ENCODE results near the gene ARPC5L. TPM values are rescaled to one million over a fixed set of nuclear protein-coding genes. Genes with fewer than 3 reads are reported as not detected.

Gene ARPC5L
- total RNA-seq, 1 donor from 2014 or later = 42.1 TPM

DNA sequence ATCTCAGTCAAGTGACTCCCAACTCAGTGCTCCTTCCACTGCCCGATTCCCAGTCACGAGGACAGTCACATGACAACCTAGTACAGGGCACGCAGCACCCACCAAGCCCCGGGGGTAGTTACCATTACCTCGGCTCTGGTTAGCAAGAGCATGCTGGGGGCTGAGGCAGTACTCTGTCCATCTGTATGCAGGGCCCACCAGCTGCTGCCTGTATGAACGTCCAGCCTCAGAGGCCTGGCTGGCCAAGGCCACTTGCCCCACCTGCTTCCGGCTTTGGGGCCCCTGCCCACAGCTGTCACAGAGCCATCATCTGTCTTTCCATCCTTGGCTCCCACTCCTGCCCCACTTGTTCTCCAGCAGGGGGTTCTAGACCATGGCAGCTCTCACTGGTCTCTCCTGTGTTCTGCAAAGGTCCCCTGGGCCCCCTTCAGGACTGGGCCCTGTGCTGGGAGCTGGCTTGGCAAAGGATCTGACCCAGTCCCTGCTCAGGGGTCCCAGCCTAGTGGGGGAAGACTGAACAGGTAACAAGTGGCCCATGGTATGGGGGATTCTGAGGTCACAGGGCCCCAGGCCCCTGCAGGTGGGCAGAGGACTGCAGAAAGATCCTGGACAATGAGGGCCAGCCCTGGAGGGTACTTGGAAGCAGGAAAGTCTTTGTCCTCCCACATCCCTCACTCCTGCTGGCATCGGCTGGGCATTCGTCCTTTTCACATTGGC is 3.4 kb upstream of the ARPC5L start:
- Histone ChIP-seq H3K36me3 (peaks cover 46% of the 10 kb centered on the region), H3K27me3 (no peaks in the 10 kb centered on the region), H3K4me3 (no peak overlapping the region), H3K27ac (no peak overlapping the region), H3K4me1 (peaks cover 25% of the 10 kb centered on the region), H3K9me3 (no peaks in the 10 kb centered on the region)
- intact Hi-C loops (cut with DNase I) = no loop called here
- TF ChIP-seq, protein P1, sequence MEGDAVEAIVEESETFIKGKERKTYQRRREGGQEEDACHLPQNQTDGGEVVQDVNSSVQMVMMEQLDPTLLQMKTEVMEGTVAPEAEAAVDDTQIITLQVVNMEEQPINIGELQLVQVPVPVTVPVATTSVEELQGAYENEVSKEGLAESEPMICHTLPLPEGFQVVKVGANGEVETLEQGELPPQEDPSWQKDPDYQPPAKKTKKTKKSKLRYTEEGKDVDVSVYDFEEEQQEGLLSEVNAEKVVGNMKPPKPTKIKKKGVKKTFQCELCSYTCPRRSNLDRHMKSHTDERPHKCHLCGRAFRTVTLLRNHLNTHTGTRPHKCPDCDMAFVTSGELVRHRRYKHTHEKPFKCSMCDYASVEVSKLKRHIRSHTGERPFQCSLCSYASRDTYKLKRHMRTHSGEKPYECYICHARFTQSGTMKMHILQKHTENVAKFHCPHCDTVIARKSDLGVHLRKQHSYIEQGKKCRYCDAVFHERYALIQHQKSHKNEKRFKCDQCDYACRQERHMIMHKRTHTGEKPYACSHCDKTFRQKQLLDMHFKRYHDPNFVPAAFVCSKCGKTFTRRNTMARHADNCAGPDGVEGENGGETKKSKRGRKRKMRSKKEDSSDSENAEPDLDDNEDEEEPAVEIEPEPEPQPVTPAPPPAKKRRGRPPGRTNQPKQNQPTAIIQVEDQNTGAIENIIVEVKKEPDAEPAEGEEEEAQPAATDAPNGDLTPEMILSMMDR (IDR thresholded peaks at IDR 0.05) = no peak
- ATAC-seq (no peak), DNase-seq (no peak)

DNA sequence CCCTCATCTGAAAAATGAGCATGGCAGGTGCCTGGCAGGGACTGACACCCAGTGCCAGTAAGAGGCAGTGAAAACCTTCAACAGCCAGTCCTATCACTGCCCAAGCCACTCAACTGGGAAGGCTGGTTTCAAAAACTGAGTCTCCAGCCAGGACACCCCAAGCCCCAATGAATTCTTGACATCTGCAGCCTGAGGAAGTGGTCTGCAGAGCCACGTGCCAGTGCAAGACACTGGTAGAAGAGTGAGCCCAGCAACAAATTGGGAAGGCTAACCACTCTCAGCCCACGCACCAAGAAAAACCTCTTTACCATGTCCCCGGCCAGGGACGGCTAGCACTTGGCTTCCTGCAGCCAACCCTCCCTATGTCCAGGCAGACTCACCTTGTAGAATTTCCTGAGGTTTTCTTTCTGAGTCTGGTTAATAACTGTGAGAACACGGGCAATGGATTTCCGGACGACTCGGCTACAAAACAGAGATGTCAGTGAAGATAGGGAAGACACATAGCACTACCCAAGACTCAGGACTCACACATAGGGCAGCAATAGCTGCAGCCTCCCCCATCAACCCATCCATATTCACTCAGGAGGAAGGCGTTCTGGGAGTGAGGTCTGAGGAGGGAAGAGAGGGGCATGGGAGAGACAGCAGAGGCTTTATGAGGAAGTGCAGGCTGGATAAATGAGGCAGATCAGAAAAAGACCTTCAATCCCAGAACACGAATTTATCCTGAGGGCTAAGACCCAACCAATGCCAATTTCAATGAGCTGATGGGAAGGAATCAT is 1.9 kb upstream of the ARPC5L start:
- H3K27ac ChIP-seq = peak overlapping the region; percentile 93
- ATAC-seq = no peak
- TF ChIP-seq, protein P1 (IDR thresholded peaks at IDR 0.05) = no peak
- H3K4me1 ChIP-seq = peaks cover 30% of the 10 kb centered on the region
- intact Hi-C loops (cut with DNase I) = no loop called here
- H3K27me3 ChIP-seq = no peaks in the 10 kb centered on the region
- H3K9me3 ChIP-seq = no peaks in the 10 kb centered on the region
- H3K4me3 ChIP-seq = peak overlapping the region; percentile 94
- peaks cover 46% of the 10 kb centered on the region for H3K36me3 ChIP-seq
- DNase-seq = no peak

DNA sequence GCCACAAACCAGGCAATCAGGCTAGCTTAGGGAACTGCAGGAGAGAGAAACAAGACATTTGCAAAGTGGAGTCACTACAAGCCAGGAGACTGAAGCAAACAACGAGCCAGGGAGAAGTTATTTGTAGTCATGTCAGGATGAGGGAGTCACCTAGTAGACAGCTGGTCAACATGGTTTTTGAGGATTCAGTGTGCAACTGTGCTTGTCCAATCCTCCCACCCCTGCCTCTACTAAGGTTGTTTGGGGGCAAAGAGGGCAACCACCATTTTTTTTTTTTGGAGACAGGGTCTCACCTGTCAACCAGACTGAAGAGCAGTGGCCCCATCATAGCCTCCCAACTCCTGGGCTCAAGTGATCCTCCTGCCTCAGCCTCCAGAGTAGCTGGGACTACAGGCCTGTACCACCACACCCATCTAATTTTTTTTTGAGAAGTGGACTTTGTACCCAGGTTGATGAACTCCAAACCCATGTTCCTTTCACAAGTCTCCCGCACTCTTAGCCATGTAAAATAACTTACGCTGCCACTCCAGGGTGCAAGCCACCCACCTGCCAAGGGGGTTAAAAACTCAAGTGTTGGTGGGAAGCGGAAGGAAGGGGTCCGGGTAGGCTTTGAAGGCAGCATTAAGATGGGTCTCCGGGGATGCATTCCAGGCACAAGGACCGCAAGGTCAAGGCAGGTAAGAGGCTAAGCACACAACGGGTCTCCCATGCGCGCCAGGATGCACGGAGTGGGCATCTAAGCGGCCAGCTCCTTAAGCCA is 1.2 kb upstream of the ARPC5L start:
- no peaks in the 10 kb centered on the region for H3K27me3 ChIP-seq
- DNase-seq = no peak
- peak overlapping the region; percentile 94 for H3K4me3 ChIP-seq
- ATAC-seq = no peak
- intact Hi-C loops (cut with DNase I) = no loop called here
- TF ChIP-seq, protein P1 (IDR thresholded peaks at IDR 0.05) = no peak
- H3K27ac ChIP-seq = peak overlapping the region; percentile 93
- peaks cover 30% of the 10 kb centered on the region for H3K4me1 ChIP-seq
- H3K9me3 ChIP-seq = no peaks in the 10 kb centered on the region
- H3K36me3 ChIP-seq = peaks cover 46% of the 10 kb centered on the region

DNA sequence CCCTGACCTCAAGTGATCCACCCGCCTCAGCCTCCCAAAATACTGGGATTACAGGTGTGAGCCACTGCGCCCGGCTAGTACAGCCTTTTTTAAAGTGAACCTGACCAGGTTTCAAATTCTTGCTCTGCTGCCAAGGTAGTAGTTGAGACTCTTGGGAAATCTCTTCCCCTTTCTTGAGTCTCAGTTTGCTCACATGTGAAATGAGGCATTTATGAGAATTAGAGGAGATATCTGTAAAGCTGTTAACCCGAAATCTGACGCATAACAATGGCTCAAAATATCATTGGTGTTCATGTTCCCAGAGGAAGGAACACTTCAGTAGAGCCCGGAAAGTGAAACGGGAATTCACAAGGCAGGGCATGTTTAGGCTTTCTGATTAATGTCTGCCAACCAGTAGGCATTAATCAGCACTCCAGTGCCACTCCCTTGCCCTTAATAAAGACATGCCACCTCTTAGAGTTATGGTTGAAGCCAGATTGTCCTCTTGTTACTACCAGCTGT is 1.5 kb downstream of the ARPC5L start:
- Histone ChIP-seq H3K36me3 (peaks cover 25% of the 10 kb centered on the region), H3K27me3 (no peaks in the 10 kb centered on the region), H3K27ac (peak overlapping the region; percentile 93), H3K9me3 (no peaks in the 10 kb centered on the region), H3K4me1 (peaks cover 36% of the 10 kb centered on the region), H3K4me3 (peak overlapping the region; percentile 94)
- DNase-seq (no peak), ATAC-seq (peak; percentile 20)
- intact Hi-C loops (cut with DNase I) = no loop called here
- TF ChIP-seq, protein P1 (IDR thresholded peaks at IDR 0.05) = no peak

Data from upper lobe of right lung (tissue), 1 donor.